Fibroblast of skin of right quadriceps (primary cell): ENCODE measurements around the gene PTHLH.

Experiments used
- DNase-seq: peaks from one replicate; pipeline ENCODE4 v3.0.0-alpha.2; 2013

The PTHLH gene

DNA sequence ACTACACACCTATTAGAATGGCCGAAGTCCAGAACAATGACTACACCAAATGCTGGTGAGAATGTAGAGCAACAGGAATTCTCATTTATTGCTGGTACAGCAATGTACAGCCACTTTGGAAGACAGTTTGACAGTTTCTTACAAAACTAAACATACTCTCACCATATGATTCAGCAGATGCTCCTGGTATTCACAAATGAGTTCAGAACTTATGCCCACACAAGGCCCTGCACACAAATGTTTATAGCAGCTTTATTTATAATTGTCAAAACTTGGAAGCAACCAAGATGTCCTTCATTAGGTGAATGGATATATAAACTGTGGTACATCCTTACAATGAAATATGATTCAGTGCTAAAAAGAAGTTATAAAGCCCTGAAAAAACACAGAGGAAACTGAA lies 38.3 kb downstream of the PTHLH start:
- DNase-seq, result no peak

DNA sequence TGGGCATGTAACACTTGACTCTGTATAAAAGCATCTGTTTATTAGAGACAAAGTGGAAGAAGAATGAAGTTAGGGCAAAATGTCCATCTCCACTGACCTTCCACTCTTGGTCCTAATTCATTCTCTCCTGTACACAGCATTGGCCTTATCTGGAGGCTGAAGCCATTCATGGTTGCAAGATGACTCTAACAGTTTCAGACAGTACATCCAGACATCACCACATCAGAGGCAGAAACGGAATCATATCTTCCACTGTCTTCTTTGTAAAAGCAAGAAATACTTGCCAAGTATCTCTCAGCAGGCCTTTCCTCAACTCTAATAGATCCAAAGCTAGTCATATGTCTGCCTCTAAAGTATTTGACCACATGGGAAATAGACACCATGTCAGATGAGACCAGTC lies 41.1 kb downstream of the PTHLH start:
- DNase-seq, result no peak

DNA sequence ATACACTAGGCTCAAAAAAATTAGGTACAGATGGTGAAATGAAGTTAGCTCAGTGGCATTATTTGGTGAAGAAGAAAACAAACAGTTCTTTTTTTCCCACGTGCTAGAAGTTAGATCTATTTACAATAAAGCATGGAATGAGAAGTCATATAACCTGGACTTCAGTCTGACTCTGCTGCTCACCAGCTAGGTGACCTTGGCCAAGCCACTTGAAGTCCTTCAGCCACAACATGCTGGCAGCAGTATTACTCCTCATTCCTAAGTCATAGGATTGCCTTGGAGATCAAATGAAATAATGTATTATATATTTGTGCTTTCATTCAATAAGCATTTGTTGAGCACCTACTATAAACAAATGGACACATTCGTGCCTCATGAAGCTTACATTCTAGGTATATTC lies 45.2 kb downstream of the PTHLH start:
- DNase-seq, result no peak

DNA sequence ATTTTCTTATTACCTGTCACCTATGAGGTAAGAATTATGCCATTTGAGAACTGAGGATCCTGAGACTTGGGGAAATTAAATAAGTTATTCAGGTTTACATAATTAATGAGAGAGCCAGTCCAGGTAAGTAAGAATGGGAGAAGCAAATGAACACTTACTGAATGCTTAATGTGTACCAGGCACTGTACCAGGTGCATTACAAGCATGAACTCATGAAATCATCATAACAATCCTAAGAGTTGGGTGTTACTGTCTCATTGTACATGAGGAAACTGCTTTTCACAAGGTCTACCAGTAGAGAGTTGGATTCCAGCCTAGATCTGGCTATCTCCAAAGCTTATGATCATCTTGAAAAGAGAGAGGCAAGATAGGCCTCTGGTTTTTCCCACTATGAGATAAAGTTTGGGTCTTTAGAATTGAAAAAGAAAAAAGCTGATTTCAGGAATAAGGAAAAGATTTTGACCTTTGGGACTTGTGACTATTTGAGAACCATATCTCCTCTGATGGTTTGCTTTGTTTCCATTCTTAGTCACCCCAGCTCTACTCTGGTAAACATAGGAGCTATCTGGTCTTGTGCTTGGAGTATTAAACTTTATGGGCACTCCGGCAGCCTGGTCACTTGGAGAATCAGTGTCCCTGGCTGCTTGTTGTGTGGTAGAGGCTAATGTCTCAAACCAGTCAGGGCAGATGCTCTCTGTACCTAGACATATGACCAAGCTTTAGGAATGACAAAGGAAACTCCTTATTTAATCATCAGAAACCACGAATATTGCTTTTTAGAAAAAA lies 48.0 kb downstream of the PTHLH start:
- no peak for DNase-seq

DNA sequence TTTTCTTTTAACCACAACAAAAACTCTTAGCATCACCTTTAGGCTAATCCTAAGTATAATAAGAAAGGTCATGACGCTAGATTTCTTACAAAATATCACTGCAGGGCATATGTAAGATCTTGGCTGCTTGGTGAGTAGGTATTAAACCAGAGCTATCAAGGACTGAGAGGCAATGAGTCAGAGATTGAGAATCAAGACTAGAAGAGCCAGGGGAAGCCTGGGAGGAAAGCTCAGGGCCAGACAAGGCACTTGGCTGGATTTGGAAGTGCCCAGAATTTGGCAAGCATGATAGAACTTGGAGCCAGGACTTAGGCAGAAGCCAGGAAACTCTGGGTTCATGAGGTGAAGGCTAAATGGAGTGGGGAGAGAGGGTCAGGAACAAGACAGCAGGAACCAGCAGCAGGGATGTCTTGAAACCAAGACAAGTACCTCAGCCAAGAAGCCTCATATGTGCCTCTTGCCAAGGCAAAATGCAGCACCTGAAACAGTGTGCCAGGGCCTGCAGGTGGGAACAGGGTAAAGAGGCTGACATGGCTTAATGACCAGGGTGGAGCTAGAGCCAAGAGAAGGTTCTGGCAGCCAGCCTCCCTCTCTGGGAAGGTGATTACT lies 49.9 kb downstream of the PTHLH start:
- DNase-seq, result peak; percentile 37

DNA sequence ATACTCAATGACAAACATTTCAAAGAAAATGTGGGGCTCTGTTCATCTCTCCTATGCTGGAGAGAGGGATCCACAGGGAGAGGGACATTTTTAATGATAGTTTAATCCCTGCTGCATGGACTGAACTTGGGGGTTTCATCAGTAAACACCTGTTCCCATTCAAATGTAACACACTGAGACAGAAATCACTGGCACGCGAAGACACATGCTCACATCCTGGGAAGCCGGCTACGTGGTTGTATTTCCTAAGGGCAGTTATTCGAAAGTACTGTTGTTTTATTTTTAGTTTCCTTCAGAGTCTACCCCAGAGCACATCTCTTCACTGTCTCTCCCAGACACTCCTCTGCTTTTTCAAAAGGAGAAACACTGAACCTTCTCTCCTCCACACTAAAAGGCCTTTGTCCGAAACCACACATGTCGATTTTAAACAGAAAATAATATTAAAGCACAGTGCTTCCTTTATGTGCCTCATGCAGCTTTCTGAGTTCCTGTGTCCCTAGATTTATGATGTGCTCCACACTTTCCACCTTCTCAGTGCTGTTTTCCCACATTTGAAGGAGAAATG lies 52.8 kb downstream of the PTHLH start:
- DNase-seq, result no peak

DNA sequence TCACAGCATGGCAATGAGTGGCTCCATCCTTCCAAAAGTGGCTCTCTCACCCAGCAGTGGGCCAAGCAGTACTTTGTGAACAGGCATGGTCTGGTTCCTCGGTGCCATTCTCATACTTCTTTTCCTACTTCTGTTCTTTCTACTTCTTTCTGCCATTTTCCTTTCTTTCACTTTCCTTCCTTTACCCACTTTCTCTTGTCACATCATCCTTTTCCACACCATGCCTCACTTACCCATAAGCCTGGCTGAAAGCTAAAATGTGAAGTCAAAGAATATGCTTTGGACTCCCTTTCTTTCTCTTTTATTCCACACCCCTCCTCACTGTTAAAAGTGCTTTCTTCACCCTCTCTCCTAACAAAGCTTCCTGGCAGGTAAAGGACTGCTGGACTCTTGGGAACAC lies 57.0 kb downstream of the PTHLH start:
- no peak for DNase-seq

DNA sequence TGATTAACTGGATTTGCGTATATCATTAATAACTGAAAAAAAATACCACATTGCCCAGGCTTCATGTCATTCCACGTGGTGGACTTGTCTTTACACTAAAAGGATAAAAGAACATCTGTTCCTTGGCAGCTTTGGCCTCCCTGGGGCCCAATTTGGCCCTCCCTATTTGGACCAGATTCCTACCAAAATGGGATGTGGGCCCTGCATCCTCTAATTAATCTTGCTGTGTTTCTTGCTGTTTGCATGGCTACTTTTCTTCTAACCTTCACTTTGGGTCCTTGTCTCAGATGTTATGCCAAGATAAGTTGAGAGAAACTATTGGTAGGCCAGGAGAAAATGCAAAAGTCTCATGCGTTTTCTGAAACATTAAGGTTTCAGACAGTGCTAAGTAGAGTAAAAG lies 57.5 kb downstream of the PTHLH start:
- no peak for DNase-seq

DNA sequence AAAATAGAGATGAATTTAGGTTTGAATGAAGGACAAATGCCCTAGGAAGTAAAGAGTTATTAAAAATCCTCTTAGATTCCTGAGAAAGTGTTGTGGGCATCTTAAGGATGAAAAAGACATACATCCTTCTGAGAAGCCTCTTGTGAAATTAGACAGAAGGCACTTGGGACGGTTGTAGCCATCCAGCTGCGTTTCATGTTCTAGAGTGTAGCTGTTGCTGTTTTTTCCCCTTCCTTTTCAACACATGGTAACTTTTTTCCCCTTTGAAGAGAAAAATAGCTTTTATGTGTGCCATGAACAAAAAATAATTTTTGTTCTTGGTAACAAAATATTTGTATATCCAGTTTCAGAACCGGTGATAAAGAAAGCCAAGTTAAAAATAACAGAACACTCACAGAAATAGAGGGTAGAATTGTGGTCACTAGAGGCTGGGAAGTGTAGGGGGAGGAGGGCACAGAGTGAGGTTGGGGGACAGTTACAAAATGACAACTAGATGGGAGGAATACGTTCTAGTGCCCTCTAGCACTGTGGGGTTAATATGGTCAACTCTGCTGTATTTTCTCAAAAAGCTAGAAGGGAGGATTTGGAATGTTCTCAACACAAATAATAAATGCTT lies 58.4 kb downstream of the PTHLH start:
- DNase-seq, result no peak

DNA sequence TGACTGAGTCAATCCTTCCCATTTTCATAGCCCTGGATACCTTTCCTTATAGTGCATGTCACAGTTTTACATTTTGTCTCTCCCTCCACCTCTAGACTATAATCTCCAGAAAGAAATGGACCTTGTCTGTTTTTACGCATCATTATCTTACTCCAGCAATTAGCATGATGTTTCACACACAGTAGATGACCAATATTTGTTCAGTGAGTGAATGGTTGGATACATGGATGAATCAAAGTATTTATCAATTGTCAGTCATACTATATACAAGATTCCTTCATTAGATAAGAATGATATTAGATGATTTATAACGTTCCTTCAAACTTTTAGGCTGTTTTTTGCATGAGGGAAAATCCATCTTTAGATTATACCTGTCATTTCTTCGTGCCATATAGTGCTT lies 61.1 kb downstream of the PTHLH start:
- DNase-seq, result no peak
